ENCODE data around the gene LRRC8B. TPM values are rescaled to one million over a fixed set of nuclear protein-coding genes. Genes with fewer than 3 reads are reported as not detected.

The LRRC8B gene
- total RNA-seq, 1 donor from 2014 or later: 2.3 TPM

DNA sequence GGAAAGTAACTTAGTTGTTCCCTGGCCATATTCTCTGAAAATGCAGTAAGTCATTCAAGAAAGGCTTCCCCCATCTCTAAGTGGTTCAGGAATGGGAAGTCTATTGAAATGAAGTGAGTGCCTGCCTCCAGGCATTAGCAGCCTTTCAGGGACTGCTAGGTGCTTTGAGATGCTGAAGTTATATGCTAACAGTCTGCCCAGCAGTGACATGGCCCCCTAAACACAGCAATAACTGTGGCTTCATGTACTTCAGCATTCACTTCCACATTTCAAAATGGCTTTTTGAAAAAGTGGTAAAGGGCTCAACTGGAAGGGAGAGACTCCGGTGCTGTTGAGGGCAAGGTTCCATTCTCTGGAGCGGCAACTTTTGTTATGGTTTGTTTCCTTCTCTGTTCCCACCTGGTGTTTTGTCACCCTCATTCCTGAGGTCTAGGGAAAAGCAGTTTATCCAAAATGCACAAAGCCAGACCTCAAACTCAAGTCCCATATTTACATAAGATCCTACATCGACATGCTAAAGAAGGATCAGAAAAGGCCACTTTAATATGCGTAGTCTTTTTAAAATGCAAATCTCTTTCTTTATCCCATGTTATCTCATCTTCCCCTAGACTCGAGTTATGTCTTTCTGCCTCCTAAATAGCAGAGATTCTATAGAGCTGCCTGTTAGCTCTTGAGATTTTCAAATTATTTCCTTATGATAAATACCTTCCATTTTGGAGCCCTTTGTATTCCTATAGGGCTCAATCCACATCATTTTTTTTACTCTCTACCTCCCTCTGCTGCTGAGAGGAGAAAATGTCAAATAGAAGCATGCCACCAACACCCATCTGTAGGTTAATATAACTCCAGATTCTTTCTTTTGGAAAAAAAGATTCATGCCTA is 74.1 kb downstream of the LRRC8B start:
- Mint-ChIP-seq H3K9me3 (ENCODE audit: unreplicated experiment) (no peaks in the 10 kb centered on the region), H3K4me1 (ENCODE audit: unreplicated experiment) (peaks cover 11% of the 10 kb centered on the region), H3K27ac (ENCODE audit: unreplicated experiment) (no peak overlapping the region), H3K36me3 (ENCODE audit: unreplicated experiment) (no peaks in the 10 kb centered on the region), H3K4me3 (ENCODE audit: unreplicated experiment) (no peak overlapping the region), H3K27me3 (ENCODE audit: unreplicated experiment) (peaks cover 4% of the 10 kb centered on the region)
- TF ChIP-seq, protein P1, sequence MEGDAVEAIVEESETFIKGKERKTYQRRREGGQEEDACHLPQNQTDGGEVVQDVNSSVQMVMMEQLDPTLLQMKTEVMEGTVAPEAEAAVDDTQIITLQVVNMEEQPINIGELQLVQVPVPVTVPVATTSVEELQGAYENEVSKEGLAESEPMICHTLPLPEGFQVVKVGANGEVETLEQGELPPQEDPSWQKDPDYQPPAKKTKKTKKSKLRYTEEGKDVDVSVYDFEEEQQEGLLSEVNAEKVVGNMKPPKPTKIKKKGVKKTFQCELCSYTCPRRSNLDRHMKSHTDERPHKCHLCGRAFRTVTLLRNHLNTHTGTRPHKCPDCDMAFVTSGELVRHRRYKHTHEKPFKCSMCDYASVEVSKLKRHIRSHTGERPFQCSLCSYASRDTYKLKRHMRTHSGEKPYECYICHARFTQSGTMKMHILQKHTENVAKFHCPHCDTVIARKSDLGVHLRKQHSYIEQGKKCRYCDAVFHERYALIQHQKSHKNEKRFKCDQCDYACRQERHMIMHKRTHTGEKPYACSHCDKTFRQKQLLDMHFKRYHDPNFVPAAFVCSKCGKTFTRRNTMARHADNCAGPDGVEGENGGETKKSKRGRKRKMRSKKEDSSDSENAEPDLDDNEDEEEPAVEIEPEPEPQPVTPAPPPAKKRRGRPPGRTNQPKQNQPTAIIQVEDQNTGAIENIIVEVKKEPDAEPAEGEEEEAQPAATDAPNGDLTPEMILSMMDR (IDR thresholded peaks at IDR 0.05): peak; percentile 75
- DNase-seq (ENCODE audit: extremely low spot score, unreplicated experiment): no peak

DNA sequence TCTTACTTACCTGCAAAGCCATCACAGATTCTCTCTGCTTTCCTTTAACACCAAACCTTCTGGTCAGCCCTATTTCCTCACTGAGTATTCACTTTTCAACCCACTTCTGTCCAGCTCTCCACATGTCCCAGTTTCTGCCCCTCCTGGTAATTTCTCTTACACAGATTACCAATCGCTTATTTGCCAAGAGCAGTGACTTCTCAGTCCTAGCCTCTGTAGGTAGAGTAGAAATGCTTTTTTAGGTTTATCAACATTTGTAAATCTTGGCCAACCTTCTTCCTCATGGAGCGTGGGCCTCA is 74.7 kb downstream of the LRRC8B start:
- Mint-ChIP-seq H3K4me3 (ENCODE audit: unreplicated experiment) (no peak overlapping the region), H3K4me1 (ENCODE audit: unreplicated experiment) (peaks cover 11% of the 10 kb centered on the region), H3K27ac (ENCODE audit: unreplicated experiment) (no peak overlapping the region), H3K27me3 (ENCODE audit: unreplicated experiment) (peaks cover 4% of the 10 kb centered on the region), H3K9me3 (ENCODE audit: unreplicated experiment) (no peaks in the 10 kb centered on the region), H3K36me3 (ENCODE audit: unreplicated experiment) (no peaks in the 10 kb centered on the region)
- TF ChIP-seq, protein P1 (IDR thresholded peaks at IDR 0.05): peak; percentile 26
- no peak for DNase-seq (ENCODE audit: extremely low spot score, unreplicated experiment)

DNA sequence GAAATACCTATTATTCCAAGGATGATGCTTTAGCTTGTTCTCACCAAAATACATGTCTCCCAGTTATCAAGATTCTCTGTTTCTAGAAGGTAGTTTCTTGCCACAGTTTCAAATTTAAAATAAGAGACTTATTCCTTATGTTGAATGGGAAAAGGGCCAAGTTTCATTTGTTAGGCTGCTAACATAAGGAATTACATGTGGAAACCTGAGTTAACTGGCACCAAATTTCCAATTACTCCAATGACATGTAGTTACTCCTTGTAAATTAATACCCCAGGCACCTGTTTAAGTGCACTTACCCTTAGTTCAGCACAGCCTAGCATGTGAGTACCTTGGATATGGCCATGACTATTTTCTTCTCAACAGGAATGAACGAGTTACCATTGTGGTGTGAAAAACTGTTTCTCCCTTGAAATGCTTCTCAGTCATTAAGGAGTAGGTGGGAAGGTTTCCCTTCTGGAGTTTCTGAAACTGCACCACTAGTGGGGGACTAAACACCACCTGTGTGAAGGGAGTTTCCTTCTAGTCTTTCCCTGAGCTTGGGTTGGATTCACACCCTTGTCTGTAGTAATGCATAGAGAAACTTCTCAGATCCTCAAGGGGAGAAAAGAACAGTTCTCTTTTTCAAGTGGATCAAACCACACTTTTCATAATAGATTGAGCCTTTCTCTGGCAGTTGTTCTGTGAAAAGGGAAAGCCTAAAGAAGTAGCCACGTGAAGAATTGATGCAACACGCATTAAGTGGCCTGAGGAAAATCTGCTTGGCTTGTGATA is 76.0 kb downstream of the LRRC8B start:
- TF ChIP-seq, protein P1 (IDR thresholded peaks at IDR 0.05): no peak
- Mint-ChIP-seq H3K4me1 (ENCODE audit: unreplicated experiment) (peaks cover 15% of the 10 kb centered on the region), H3K4me3 (ENCODE audit: unreplicated experiment) (no peak overlapping the region), H3K9me3 (ENCODE audit: unreplicated experiment) (no peaks in the 10 kb centered on the region), H3K27me3 (ENCODE audit: unreplicated experiment) (peaks cover 4% of the 10 kb centered on the region), H3K27ac (ENCODE audit: unreplicated experiment) (no peak overlapping the region), H3K36me3 (ENCODE audit: unreplicated experiment) (no peaks in the 10 kb centered on the region)
- no peak for DNase-seq (ENCODE audit: extremely low spot score, unreplicated experiment)

DNA sequence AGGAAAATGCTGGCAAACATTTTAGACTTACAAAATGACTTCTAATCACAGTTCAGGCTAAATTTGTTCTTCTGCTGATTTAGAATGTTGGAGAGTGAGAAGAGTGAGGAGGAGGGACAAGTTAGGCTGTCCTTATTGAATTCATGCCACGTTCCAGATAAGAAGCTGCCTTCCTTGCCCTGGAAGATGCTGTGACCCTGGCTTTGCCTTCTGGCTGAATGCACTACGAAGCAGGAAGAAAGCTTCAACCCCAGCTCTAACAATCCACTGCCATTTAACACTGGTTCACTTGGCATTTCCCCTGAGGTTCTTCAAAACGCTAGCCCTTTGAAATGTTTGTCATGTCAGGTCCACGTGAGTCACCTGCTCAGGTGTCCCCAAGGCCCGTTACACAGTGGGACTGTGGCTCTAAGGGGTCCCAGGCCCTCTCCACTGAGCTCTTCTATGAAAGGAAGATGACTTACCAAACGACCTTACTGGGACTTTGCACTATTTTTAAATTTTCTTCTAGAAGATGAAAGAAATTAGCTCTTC is 78.3 kb downstream of the LRRC8B start:
- peaks cover 26% of the 10 kb centered on the region for H3K4me1 Mint-ChIP-seq (ENCODE audit: unreplicated experiment)
- H3K36me3 Mint-ChIP-seq (ENCODE audit: unreplicated experiment): no peaks in the 10 kb centered on the region
- H3K4me3 Mint-ChIP-seq (ENCODE audit: unreplicated experiment): no peak overlapping the region
- no peaks in the 10 kb centered on the region for H3K9me3 Mint-ChIP-seq (ENCODE audit: unreplicated experiment)
- DNase-seq (ENCODE audit: extremely low spot score, unreplicated experiment): no peak
- H3K27ac Mint-ChIP-seq (ENCODE audit: unreplicated experiment): no peak overlapping the region
- TF ChIP-seq, protein P1 (IDR thresholded peaks at IDR 0.05): no peak
- peaks cover 4% of the 10 kb centered on the region for H3K27me3 Mint-ChIP-seq (ENCODE audit: unreplicated experiment)
